Stimulated activated CD8-positive, alpha-beta memory T cell treated with anti-CD3 and anti-CD28 coated beads, Interleukin-15, amount 100 ng/mL, for 4 hours (primary cell): ENCODE data around the gene BAHCC1.

Experiments used
- DNase-seq, 2 donors: peaks; one replicate each; pipeline ENCODE4 v3.0.0-alpha.2; 2020; ENCODE audit warnings: low read depth in 2 of 2

Gene BAHCC1

GRCh38 chr17:81480140-81481072 lies 85.1 kb downstream of the BAHCC1 start:
- DNase-seq = no peak

- peak; percentile 22 to 49 for DNase-seq
Measured at GRCh38 chr17:81481073-81481799, 86.0 kb downstream of the BAHCC1 start.

- no peak for DNase-seq
Measured at GRCh38 chr17:81481815-81482505, 86.7 kb downstream of the BAHCC1 start.

GRCh38 chr17:81482673-81483072 lies 87.4 kb downstream of the BAHCC1 start:
- DNase-seq = no peak

GRCh38 chr17:81483085-81483861 lies 88.0 kb downstream of the BAHCC1 start:
- DNase-seq = no peak

- DNase-seq = no peak
Measured at GRCh38 chr17:81483862-81484194, 88.6 kb downstream of the BAHCC1 start.

- peak; percentile 64 to 76 for DNase-seq
Measured at GRCh38 chr17:81484195-81484979, 89.1 kb downstream of the BAHCC1 start.

GRCh38 chr17:81486199-81486810 lies 91.0 kb downstream of the BAHCC1 start:
- no peak for DNase-seq

- DNase-seq = no peak
Measured at GRCh38 chr17:81487089-81487486, 91.8 kb downstream of the BAHCC1 start.

- peak; percentile 57 to 63 for DNase-seq
Measured at GRCh38 chr17:81487487-81488275, 92.4 kb downstream of the BAHCC1 start.

GRCh38 chr17:81488276-81488860 lies 93.1 kb downstream of the BAHCC1 start:
- no peak for DNase-seq

- no peak for DNase-seq
Measured at GRCh38 chr17:81489012-81489997, 94.0 kb downstream of the BAHCC1 start.

- no peak for DNase-seq
Measured at GRCh38 chr17:81489998-81490992, 95.0 kb downstream of the BAHCC1 start.

GRCh38 chr17:81491181-81491581 lies 95.9 kb downstream of the BAHCC1 start:
- DNase-seq = no peak

GRCh38 chr17:81491761-81492160 lies 96.5 kb downstream of the BAHCC1 start:
- no peak for DNase-seq

GRCh38 chr17:81492202-81492601 lies 96.9 kb downstream of the BAHCC1 start:
- DNase-seq = no peak

GRCh38 chr17:81492706-81493105 lies 97.4 kb downstream of the BAHCC1 start:
- no peak for DNase-seq
